A549 (cell line): Measurements from ENCODE around the gene MYH14.

Experiments
- CEBPB ChIP-seq, 2 experiments: fragments of >200 bp in 1 of 2; sonication (Bioruptor Twin) in 1 of 2; formaldehyde crosslinking in 1 of 2; IDR thresholded peaks; 2 replicates each; pipeline ENCODE4 v1.6.1; 2012 to 2016
- E2F6 ChIP-seq: IDR thresholded peaks from 2 replicates; pipeline ENCODE4 v1.6.1; 2012; ENCODE audit warnings: low read depth, borderline replicate concordance
- HMGXB4 ChIP-seq: fragments of 250-450 bp; sonication (Bioruptor Pico); IDR thresholded peaks from 2 replicates; pipeline ENCODE4 v1.5.0; 2021; ENCODE audit warnings: mild to moderate bottlenecking, moderate library complexity, borderline replicate concordance
- HOXA7 ChIP-seq: fragments of 250-450 bp; sonication (Bioruptor Pico); IDR thresholded peaks from 2 replicates; pipeline ENCODE4 v1.5.0; 2020; ENCODE audit warnings: mild to moderate bottlenecking, moderate library complexity
- KDM1A ChIP-seq: fragments of 200-600 bp; sonication (generic); IDR thresholded peaks from 2 replicates; pipeline ENCODE4 v1.6.1; 2016; ENCODE audit warnings: low read depth, mild to moderate bottlenecking
- MAZ ChIP-seq: fragments of 150-350 bp; IDR thresholded peaks from 2 replicates; pipeline ENCODE4 v1.6.1; 2014; ENCODE audit warnings: antibody characterized with exemption, low read depth, low read length, borderline replicate concordance
- POLR2A ChIP-seq: IDR thresholded peaks from 2 replicates; pipeline ENCODE4 v1.6.1; 2012; ENCODE audit warnings: mild to moderate bottlenecking, low read length
- REST ChIP-seq: fragments of 200-600 bp; sonication (generic); IDR thresholded peaks from 2 replicates; pipeline ENCODE4 v1.6.1; 2016; ENCODE audit warnings: antibody characterized with exemption, mild to moderate bottlenecking, moderate library complexity
- SMC3 ChIP-seq: fragments of >200 bp; sonication (Bioruptor Twin); formaldehyde crosslinking; IDR thresholded peaks from 3 replicates; pipeline ENCODE4 v1.6.1; 2018; ENCODE audit warnings: inconsistent platforms
- USF2 ChIP-seq: fragments of 450-650 bp; IDR thresholded peaks from 2 replicates; pipeline ENCODE4 v1.6.1; 2014; ENCODE audit warnings: antibody characterized with exemption
- ZFP36 ChIP-seq: fragments of 450-650 bp; IDR thresholded peaks from 2 replicates; pipeline ENCODE4 v1.6.1; 2014; ENCODE audit warnings: borderline replicate concordance; ENCODE audit not compliant: partially characterized antibody
- TF ChIP-seq, protein P1 (sequence below): fragments of >200 bp; sonication (Bioruptor Twin); formaldehyde crosslinking; IDR thresholded peaks from 3 replicates; pipeline ENCODE4 v1.5.1; 2016

GRCh38 chr19:50223439-50223716 lies 20.0 kb downstream of the MYH14 start:
- TF ChIP-seq HOXA7 (CRISPR knock-in tag): no peak
- TF ChIP-seq POLR2A: no peak
- TF ChIP-seq E2F6: no peak
- TF ChIP-seq, protein P1, sequence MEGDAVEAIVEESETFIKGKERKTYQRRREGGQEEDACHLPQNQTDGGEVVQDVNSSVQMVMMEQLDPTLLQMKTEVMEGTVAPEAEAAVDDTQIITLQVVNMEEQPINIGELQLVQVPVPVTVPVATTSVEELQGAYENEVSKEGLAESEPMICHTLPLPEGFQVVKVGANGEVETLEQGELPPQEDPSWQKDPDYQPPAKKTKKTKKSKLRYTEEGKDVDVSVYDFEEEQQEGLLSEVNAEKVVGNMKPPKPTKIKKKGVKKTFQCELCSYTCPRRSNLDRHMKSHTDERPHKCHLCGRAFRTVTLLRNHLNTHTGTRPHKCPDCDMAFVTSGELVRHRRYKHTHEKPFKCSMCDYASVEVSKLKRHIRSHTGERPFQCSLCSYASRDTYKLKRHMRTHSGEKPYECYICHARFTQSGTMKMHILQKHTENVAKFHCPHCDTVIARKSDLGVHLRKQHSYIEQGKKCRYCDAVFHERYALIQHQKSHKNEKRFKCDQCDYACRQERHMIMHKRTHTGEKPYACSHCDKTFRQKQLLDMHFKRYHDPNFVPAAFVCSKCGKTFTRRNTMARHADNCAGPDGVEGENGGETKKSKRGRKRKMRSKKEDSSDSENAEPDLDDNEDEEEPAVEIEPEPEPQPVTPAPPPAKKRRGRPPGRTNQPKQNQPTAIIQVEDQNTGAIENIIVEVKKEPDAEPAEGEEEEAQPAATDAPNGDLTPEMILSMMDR: no peak
- no peak for TF ChIP-seq MAZ
- TF ChIP-seq KDM1A: no peak
- no peak for TF ChIP-seq SMC3
- no peak for TF ChIP-seq HMGXB4 (CRISPR knock-in tag)
- no peak for TF ChIP-seq ZFP36
- TF ChIP-seq CEBPB (IDR thresholded peaks at IDR 0.05): no peak
- no peak for TF ChIP-seq REST
- no peak for TF ChIP-seq USF2
